Measurements from ENCODE around the gene ADAMTS18. TPM values are rescaled to one million over a fixed set of nuclear protein-coding genes. Genes with fewer than 3 reads are reported as not detected.
"Not testable (repeated sequence)": the region's sequence is repeated elsewhere in the genome, so short reads cannot be mapped to it uniquely, and the experiment has no call there.

Gene ADAMTS18
- total RNA-seq, 2 experiments from 2014 or later, result not detected

DNA sequence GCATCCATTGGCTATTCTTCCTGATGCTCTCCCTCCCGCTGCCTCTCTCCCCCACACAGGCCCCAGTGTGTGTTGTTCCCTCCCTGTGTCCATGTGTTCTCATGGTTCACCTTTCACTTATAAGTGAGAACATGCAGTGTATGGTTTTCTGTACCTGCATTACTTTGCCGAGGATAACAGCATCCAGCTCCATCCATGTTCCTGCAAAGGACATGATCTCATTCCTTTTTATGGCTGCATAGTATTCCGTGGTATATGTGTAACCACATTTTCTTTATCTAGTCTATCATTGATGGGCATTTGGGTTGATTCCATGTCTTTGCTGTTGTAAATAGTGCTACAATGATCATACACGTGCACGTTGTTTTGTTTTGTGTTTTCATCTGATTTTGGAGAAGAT lies 192.4 kb downstream of the ADAMTS18 start:
- H3K9me3 Mint-ChIP-seq; CTCF ChIA-PET; H3K36me3 Mint-ChIP-seq; intact Hi-C loops (cut with micrococcal nuclease); DNase-seq; POLR2A ChIA-PET; H3K27ac Mint-ChIP-seq; H3K27me3 Mint-ChIP-seq; H3K4me1 Mint-ChIP-seq (ENCODE audit: low read depth); H3K4me3 Mint-ChIP-seq: not testable (repeated sequence)

- intact Hi-C loops (cut with micrococcal nuclease), result loop anchor here (5.0 kb wide), 2 partner anchors 69 to 439 kb away; no protein-coding TSS in a partner anchor
Observed at GRCh38 chr16:77238593-77238992, 196.2 kb downstream of the ADAMTS18 start.

DNA sequence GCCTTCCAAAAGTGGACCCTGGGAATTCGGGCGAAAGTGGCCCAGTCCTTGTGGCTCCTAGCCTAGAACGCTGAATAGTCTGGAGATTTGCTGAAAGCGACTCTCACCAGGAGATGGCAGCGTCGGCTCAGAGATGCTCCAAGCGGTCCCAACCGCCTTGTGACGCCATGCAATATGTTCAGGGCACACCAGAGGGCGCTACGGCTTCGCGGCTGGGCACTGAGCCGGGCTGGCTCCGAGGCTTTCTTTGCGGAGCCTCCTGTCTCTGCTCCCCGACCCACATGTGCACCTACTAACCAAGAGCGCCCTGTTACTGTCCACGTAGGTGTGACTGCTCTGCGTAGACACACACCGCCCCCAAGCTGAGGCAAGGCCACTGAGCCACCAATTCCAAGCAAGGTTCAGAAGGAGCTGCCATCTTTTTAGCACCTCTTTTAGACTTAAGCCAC lies 198.7 kb downstream of the ADAMTS18 start:
- intact Hi-C loops (cut with micrococcal nuclease), result loop anchor here (1.0 to 5.0 kb wide), 6 partner anchors 71 to 767 kb away; no protein-coding TSS in a partner anchor
- ChIA-PET POLR2A (no interaction called here), CTCF (interaction anchor here (0.6 to 9.6 kb wide), 22 partner anchors 8 to 767 kb away, joined by 3 to 206 read pairs (median 3); no protein-coding TSS in a partner anchor)
- peak; percentile 92 for DNase-seq
- peak overlapping the region; percentile 17 for H3K4me3 Mint-ChIP-seq
- H3K4me1 Mint-ChIP-seq (ENCODE audit: low read depth), result peaks cover 4% of the 10 kb centered on the region
- peaks cover 16% of the 10 kb centered on the region for H3K27me3 Mint-ChIP-seq
- no peaks in the 10 kb centered on the region for H3K36me3 Mint-ChIP-seq
- no peak overlapping the region for H3K27ac Mint-ChIP-seq
- no peaks in the 10 kb centered on the region for H3K9me3 Mint-ChIP-seq

More at GRCh38 chr16:77238593-77238992, 196.2 kb downstream of the ADAMTS18 start:
- Mint-ChIP-seq H3K4me1 (ENCODE audit: low read depth) (peaks cover 4% of the 10 kb centered on the region), H3K27ac (no peak overlapping the region), H3K36me3 (no peaks in the 10 kb centered on the region), H3K4me3 (no peak overlapping the region), H3K27me3 (peaks cover 12% of the 10 kb centered on the region), H3K9me3 (no peaks in the 10 kb centered on the region)
- ChIA-PET CTCF (interaction anchor here (0.8 to 9.6 kb wide), 2 partner anchors 15 to 346 kb away, joined by 3 to 206 read pairs; no protein-coding TSS in a partner anchor), POLR2A (no interaction called here)
- no peak for DNase-seq

GRCh38 chr16:77234611-77235010 lies 200.2 kb downstream of the ADAMTS18 start:
- ChIA-PET CTCF (interaction anchor here (1.5 to 9.6 kb wide), 4 partner anchors 142 to 359 kb away, joined by 3 to 206 read pairs (median 12); no protein-coding TSS in a partner anchor), POLR2A (no interaction called here)
- Mint-ChIP-seq H3K9me3 (no peaks in the 10 kb centered on the region), H3K27me3 (peaks cover 16% of the 10 kb centered on the region), H3K4me1 (ENCODE audit: low read depth) (peaks cover 4% of the 10 kb centered on the region), H3K36me3 (no peaks in the 10 kb centered on the region), H3K27ac (no peak overlapping the region), H3K4me3 (no peak overlapping the region)
- no peak for DNase-seq
- intact Hi-C loops (cut with micrococcal nuclease), result loop anchor here (5.0 kb wide), 2 partner anchors 73 to 443 kb away; no protein-coding TSS in a partner anchor

GRCh38 chr16:77233799-77234519 lies 200.9 kb downstream of the ADAMTS18 start:
- intact Hi-C loops (cut with micrococcal nuclease), result no loop called here
- no peaks in the 10 kb centered on the region for H3K9me3 Mint-ChIP-seq
- H3K36me3 Mint-ChIP-seq, result no peaks in the 10 kb centered on the region
- CTCF ChIA-PET, result interaction anchor here (3.8 to 9.6 kb wide), 2 partner anchors 143 to 350 kb away, joined by 22 to 206 read pairs; no protein-coding TSS in a partner anchor
- H3K27ac Mint-ChIP-seq, result no peak overlapping the region
- no peak for DNase-seq
- H3K4me1 Mint-ChIP-seq (ENCODE audit: low read depth), result peaks cover 4% of the 10 kb centered on the region
- H3K27me3 Mint-ChIP-seq, result peaks cover 16% of the 10 kb centered on the region
- POLR2A ChIA-PET, result no interaction called here
- H3K4me3 Mint-ChIP-seq, result no peak overlapping the region

Other genes with a start within 250 kb of the ADAMTS18 start
- gene MON1B, start 243.8 kb downstream of the ADAMTS18 start, total RNA-seq, result 10 to 100 TPM; 63.7 to 70.2 TPM
- gene SYCE1L, start 235.6 kb downstream of the ADAMTS18 start, total RNA-seq, result 1 to 10 TPM; 3.9 to 5.0 TPM